GM23248 (cell line): ENCODE data around the gene CASP1. TPM values are rescaled to one million over a fixed set of nuclear protein-coding genes. Genes with fewer than 3 reads are reported as not detected.
"Not testable (repeated sequence)": the region's sequence is repeated elsewhere in the genome, so short reads cannot be mapped to it uniquely, and the experiment has no call there.

ENCODE experiments used
- DNase-seq: peaks from one replicate; pipeline ENCODE4 v3.0.0-alpha.2; 2015
- H2AFZ ChIP-seq: fragments of 200-600 bp; sonication (generic); 2 replicates; pipeline ENCODE4 v1.6.1; 2016; ENCODE audit warnings: antibody characterized with exemption
- H3F3A ChIP-seq: fragments of 200-600 bp; sonication (generic); 2 replicates; pipeline ENCODE4 v1.6.1; 2016; ENCODE audit warnings: mild to moderate bottlenecking, antibody characterized with exemption, mixed run types; ENCODE audit not compliant: insufficient read depth
- H3K27ac ChIP-seq: fragments of 200-600 bp; sonication (generic); 2 replicates; pipeline ENCODE4 v1.5.1; 2016; ENCODE audit warnings: mild to moderate bottlenecking
- H3K27me3 ChIP-seq: fragments of 200-600 bp; sonication (generic); replicated peaks from 2 replicates; pipeline ENCODE4 v1.6.1; 2016; ENCODE audit warnings: mild to moderate bottlenecking; ENCODE audit not compliant: insufficient read depth
- H3K36me3 ChIP-seq: fragments of 200-600 bp; sonication (generic); 2 replicates; pipeline ENCODE4 v1.6.1; 2016; ENCODE audit warnings: low read depth, mild to moderate bottlenecking
- H3K4me1 ChIP-seq: fragments of 200-600 bp; sonication (generic); 2 replicates; pipeline ENCODE4 v1.6.1; 2016; ENCODE audit warnings: mild to moderate bottlenecking; ENCODE audit not compliant: insufficient read depth
- H3K4me2 ChIP-seq: fragments of 200-600 bp; sonication (generic); one replicate; pipeline ENCODE4 v1.6.1; 2016; ENCODE audit warnings: mild to moderate bottlenecking; ENCODE audit not compliant: unreplicated experiment
- H3K4me3 ChIP-seq: fragments of 200-600 bp; sonication (generic); 2 replicates; pipeline ENCODE4 v1.5.1; 2016; ENCODE audit warnings: mild to moderate bottlenecking
- H3K79me2 ChIP-seq: fragments of 200-600 bp; sonication (generic); 2 replicates; pipeline ENCODE4 v1.6.1; 2016; ENCODE audit warnings: mild to moderate bottlenecking; ENCODE audit not compliant: insufficient read depth
- H3K9ac ChIP-seq: fragments of 200-600 bp; sonication (generic); 2 replicates; pipeline ENCODE4 v1.6.1; 2016; ENCODE audit warnings: mild to moderate bottlenecking
- H3K9me2 ChIP-seq: fragments of 200-600 bp; sonication (generic); 2 replicates; pipeline ENCODE4 v1.6.1; 2016; ENCODE audit warnings: mixed run types, mild to moderate bottlenecking, moderate library complexity; ENCODE audit not compliant: insufficient read depth
- H3K9me3 ChIP-seq: fragments of 200-600 bp; sonication (generic); one replicate; pipeline ENCODE4 v1.6.1; 2017; ENCODE audit warnings: low read depth
- H4K20me1 ChIP-seq: fragments of 200-600 bp; sonication (generic); 2 replicates; pipeline ENCODE4 v1.6.0; 2016; ENCODE audit not compliant: insufficient read depth
- EZH2 ChIP-seq: fragments of 200-600 bp; sonication (generic); IDR thresholded peaks from 2 replicates; pipeline ENCODE4 v1.6.1; 2018; ENCODE audit warnings: antibody characterized with exemption, mild to moderate bottlenecking; ENCODE audit not compliant: insufficient read depth, poor library complexity, severe bottlenecking
- EZH2phosphoT487 ChIP-seq: fragments of 200-600 bp; sonication (generic); IDR thresholded peaks from 2 replicates; pipeline ENCODE4 v1.6.1; 2018; ENCODE audit warnings: antibody characterized with exemption, moderate library complexity, mild to moderate bottlenecking, low read depth; ENCODE audit not compliant: insufficient read depth
- WGBS, 2 experiments: methylation state at CpG; one replicate each; pipeline ENCODE4 v1.1.6; 2015 to 2017; ENCODE audit warnings: low lambda C conversion rate in 2 of 2, low coverage in 1 of 2; ENCODE audit errors: missing lambda C conversion rate in 2 of 2; 5-methylcytosine and 5-hydroxymethylcytosine counted together
- in situ Hi-C: fragments of 300-500 bp; cut with MboI; formaldehyde crosslinking; loops from 2 replicates; pipeline ENCODE4 v1.15.0; 2020
- polyA plus RNA-seq: library from polyadenylated mRNA; unstranded; fragments of >200 nt; fragmentation: Nextera tagmentation; extraction: Ambion mirVana; gene quantifications from 2 replicates; pipeline ENCODE4 v1.2.1, GENCODE V29; 2016
- total RNA-seq: library from RNA; depleted of rRNA; stranded (reverse); fragments of >200 nt; shearing (Covaris generic); gene quantifications from 2 replicates; pipeline ENCODE4 v1.2.3, GENCODE V29; 2014

The CASP1 gene
- total and polyA plus RNA-seq, 2 experiments from 2014 or later = 2.7 to 9.9 TPM

GRCh38 chr11:105074166-105074530 lies 39.2 kb upstream of the CASP1 start:
- no peaks in the 10 kb centered on the region for H3K4me1 ChIP-seq
- H3K9me2 ChIP-seq = no peaks in the 10 kb centered on the region
- H4K20me1 ChIP-seq = no peaks in the 10 kb centered on the region
- H3F3A ChIP-seq = no peaks in the 10 kb centered on the region
- in situ Hi-C loops = no loop called here
- no peaks in the 10 kb centered on the region for H3K9me3 ChIP-seq
- H2AFZ ChIP-seq = no peak overlapping the region
- no peak overlapping the region for H3K9ac ChIP-seq
- no peaks in the 10 kb centered on the region for H3K27me3 ChIP-seq
- H3K36me3 ChIP-seq = no peaks in the 10 kb centered on the region
- DNase-seq = no peak
- 95 to 98% methylated on average over 2 of the region's 2 CpGs for WGBS, 2 experiments
- no peak overlapping the region for H3K4me2 ChIP-seq
- TF ChIP-seq EZH2phosphoT487 = no peak
- TF ChIP-seq EZH2 = no peak
- H3K27ac ChIP-seq = no peak overlapping the region
- no peak overlapping the region for H3K4me3 ChIP-seq
- no peaks in the 10 kb centered on the region for H3K79me2 ChIP-seq

GRCh38 chr11:105073456-105074165 lies 38.7 kb upstream of the CASP1 start:
- no peaks in the 10 kb centered on the region for H3K36me3 ChIP-seq
- no peaks in the 10 kb centered on the region for H3K4me1 ChIP-seq
- H3K27ac ChIP-seq = no peak overlapping the region
- no peaks in the 10 kb centered on the region for H3F3A ChIP-seq
- H2AFZ ChIP-seq = no peak overlapping the region
- TF ChIP-seq EZH2 = no peak
- TF ChIP-seq EZH2phosphoT487 = no peak
- no peaks in the 10 kb centered on the region for H3K9me2 ChIP-seq
- DNase-seq = no peak
- no peak overlapping the region for H3K9ac ChIP-seq
- H4K20me1 ChIP-seq = no peaks in the 10 kb centered on the region
- no peak overlapping the region for H3K4me3 ChIP-seq
- 77 to 93% methylated on average over 1 of the region's 1 CpG for WGBS, 2 experiments
- in situ Hi-C loops = no loop called here
- H3K79me2 ChIP-seq = no peaks in the 10 kb centered on the region
- no peaks in the 10 kb centered on the region for H3K27me3 ChIP-seq
- no peaks in the 10 kb centered on the region for H3K9me3 ChIP-seq
- no peak overlapping the region for H3K4me2 ChIP-seq

- in situ Hi-C loops, DNase-seq, H3K4me1 ChIP-seq, H3K79me2 ChIP-seq, H3K36me3 ChIP-seq, H3K27me3 ChIP-seq, H3K9ac ChIP-seq, H3K27ac ChIP-seq, H4K20me1 ChIP-seq, H3K9me2 ChIP-seq, H3K4me3 ChIP-seq, H3F3A ChIP-seq, H3K4me2 ChIP-seq, H3K9me3 ChIP-seq, H2AFZ ChIP-seq: not testable (repeated sequence)
- WGBS, 2 experiments = 13 to 19% methylated on average over 1 to 2 of the region's 2 CpGs
Measured at GRCh38 chr11:105072080-105072479, 37.1 kb upstream of the CASP1 start.

- in situ Hi-C loops = no loop called here
- Histone ChIP-seq H3F3A (no peaks in the 10 kb centered on the region), H3K27me3 (no peaks in the 10 kb centered on the region), H3K9me2 (no peaks in the 10 kb centered on the region), H3K9ac (no peak overlapping the region), H3K36me3 (no peaks in the 10 kb centered on the region), H4K20me1 (no peaks in the 10 kb centered on the region), H3K4me1 (no peaks in the 10 kb centered on the region), H3K9me3 (no peaks in the 10 kb centered on the region), H3K27ac (no peak overlapping the region), H3K79me2 (no peaks in the 10 kb centered on the region), H2AFZ (no peak overlapping the region), H3K4me3 (no peak overlapping the region), H3K4me2 (no peak overlapping the region)
- DNase-seq = no peak
- TF ChIP-seq EZH2 (no peak), EZH2phosphoT487 (no peak)
- 78 to 80% methylated on average over 4 of the region's 4 CpGs for WGBS, 2 experiments
Measured at GRCh38 chr11:105071089-105071732, 36.3 kb upstream of the CASP1 start.
